ENCODE data around the gene ARHGAP22. TPM values are rescaled to one million over a fixed set of nuclear protein-coding genes. Genes with fewer than 3 reads are reported as not detected.

The ARHGAP22 gene
- total RNA-seq, 1 experiment from 2014 or later = 13.5 TPM

GRCh38 chr10:48458662-48459048 lies 146.2 kb downstream of the ARHGAP22 start:
- POLR2A ChIA-PET = no interaction called here

GRCh38 chr10:48457949-48458661 lies 146.8 kb downstream of the ARHGAP22 start:
- Histone ChIP-seq H3K9me3 (no peaks in the 10 kb centered on the region), H3K27me3 (replicated peaks; ENCODE audit: control insufficient read depth, insufficient read depth, low read length) (no peaks in the 10 kb centered on the region), H3K4me1 (peaks cover 34% of the 10 kb centered on the region), H3K36me3 (ENCODE audit: control insufficient read depth, insufficient read depth, low read length) (no peaks in the 10 kb centered on the region), H3K4me3 (ENCODE audit: low read depth, low read length) (no peak overlapping the region)
- TF ChIP-seq CTCF (IDR thresholded peaks at IDR 0.05; ENCODE audit: insufficient read depth in 1 of 2, low read depth in 1 of 2, low read length in 1 of 2, severe bottlenecking in 1 of 2, unreplicated experiment in 1 of 2) = no peak
- ChIA-PET CTCF (no interaction called here), POLR2A (no interaction called here)
- H3K27ac Mint-ChIP-seq (ENCODE audit: unreplicated experiment) = no peak overlapping the region
- no peak overlapping the region for H3K4me3 Mint-ChIP-seq (ENCODE audit: unreplicated experiment)
- H3K9me3 Mint-ChIP-seq (ENCODE audit: unreplicated experiment) = no peaks in the 10 kb centered on the region
- intact Hi-C loops (cut with micrococcal nuclease; ENCODE audit: unreplicated experiment) = no loop called here
- no peaks in the 10 kb centered on the region for H3K36me3 Mint-ChIP-seq (ENCODE audit: insufficient read depth, unreplicated experiment)
- no peaks in the 10 kb centered on the region for H3K27me3 Mint-ChIP-seq (ENCODE audit: insufficient read depth, unreplicated experiment)
- no TSS peak for BruUV-seq (replicated peaks)
- peak in 1 of 2 experiments; percentile 37 for DNase-seq
- H3K4me1 Mint-ChIP-seq (ENCODE audit: low read depth, unreplicated experiment) = peaks cover 13% of the 10 kb centered on the region

More at GRCh38 chr10:48458662-48459048, 146.2 kb downstream of the ARHGAP22 start:
- H3K27me3 Mint-ChIP-seq (ENCODE audit: insufficient read depth, unreplicated experiment) = no peaks in the 10 kb centered on the region
- Histone ChIP-seq H3K27me3 (replicated peaks; ENCODE audit: control insufficient read depth, insufficient read depth, low read length) (no peaks in the 10 kb centered on the region), H3K9me3 (no peaks in the 10 kb centered on the region), H3K4me1 (peaks cover 29% of the 10 kb centered on the region), H3K4me3 (ENCODE audit: low read depth, low read length) (no peak overlapping the region), H3K36me3 (ENCODE audit: control insufficient read depth, insufficient read depth, low read length) (no peaks in the 10 kb centered on the region)
- intact Hi-C loops (cut with micrococcal nuclease; ENCODE audit: unreplicated experiment) = no loop called here
- TF ChIP-seq CTCF (IDR thresholded peaks at IDR 0.05; ENCODE audit: insufficient read depth in 1 of 2, low read depth in 1 of 2, low read length in 1 of 2, severe bottlenecking in 1 of 2, unreplicated experiment in 1 of 2) = no peak
- peaks cover 12% of the 10 kb centered on the region for H3K4me1 Mint-ChIP-seq (ENCODE audit: low read depth, unreplicated experiment)
- no peak overlapping the region for H3K27ac Mint-ChIP-seq (ENCODE audit: unreplicated experiment)
- CTCF ChIA-PET = no interaction called here
- H3K4me3 Mint-ChIP-seq (ENCODE audit: unreplicated experiment) = no peak overlapping the region
- BruUV-seq (replicated peaks) = no TSS peak
- H3K36me3 Mint-ChIP-seq (ENCODE audit: insufficient read depth, unreplicated experiment) = no peaks in the 10 kb centered on the region
- H3K9me3 Mint-ChIP-seq (ENCODE audit: unreplicated experiment) = no peaks in the 10 kb centered on the region
- DNase-seq = no peak

DNA sequence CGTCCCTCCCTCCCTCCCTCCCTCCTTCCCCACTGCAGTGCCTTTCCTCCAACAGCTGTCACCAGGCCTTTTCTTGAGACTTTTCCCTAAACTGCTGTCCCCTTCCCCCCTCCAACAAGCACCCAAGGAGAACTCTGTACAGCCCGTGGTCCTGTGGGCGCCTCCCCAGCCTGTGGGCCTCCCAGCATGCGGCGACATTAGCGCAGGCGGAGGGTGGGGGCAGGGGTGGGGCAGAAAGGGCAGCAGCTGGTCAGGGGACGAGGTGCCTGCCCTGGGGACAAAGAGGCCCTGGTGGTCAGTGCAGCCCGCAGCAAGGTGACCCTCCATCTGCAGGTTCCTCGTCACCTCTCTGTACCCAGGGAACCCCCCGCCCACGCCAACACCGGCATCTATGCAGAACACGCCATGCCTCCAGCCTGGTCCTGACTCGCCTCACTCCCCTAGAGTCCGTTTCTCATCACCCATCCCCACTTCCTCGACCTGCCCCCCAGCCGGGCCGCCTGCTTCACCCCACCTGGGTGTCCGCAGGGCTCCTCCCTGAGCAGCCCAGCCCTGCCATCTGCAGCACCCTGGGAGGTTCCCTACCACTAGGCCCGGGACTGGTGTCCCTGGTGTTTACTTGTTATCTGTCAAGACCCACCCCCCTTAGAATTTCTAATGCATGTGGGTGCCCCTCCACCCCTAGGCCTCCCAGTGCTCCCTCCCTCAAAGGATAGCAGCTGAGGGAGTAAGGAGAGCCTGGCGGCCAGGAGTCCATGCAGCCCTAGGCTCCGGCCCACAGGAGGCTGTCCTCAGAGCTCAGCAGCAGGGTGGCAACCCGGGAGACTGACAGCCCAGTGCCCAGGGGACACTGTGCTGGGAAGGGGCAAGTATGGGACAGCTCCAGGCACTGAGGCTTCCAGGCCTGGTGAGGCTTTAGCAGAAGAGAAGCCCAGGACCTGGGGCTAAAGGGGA lies 147.8 kb downstream of the ARHGAP22 start:
- no peak overlapping the region for H3K4me3 Mint-ChIP-seq (ENCODE audit: unreplicated experiment)
- intact Hi-C loops (cut with micrococcal nuclease; ENCODE audit: unreplicated experiment) = no loop called here
- DNase-seq = peak in 1 of 2 experiments; percentile 38
- H3K27me3 Mint-ChIP-seq (ENCODE audit: insufficient read depth, unreplicated experiment) = no peaks in the 10 kb centered on the region
- ChIA-PET POLR2A (no interaction called here), CTCF (no interaction called here)
- no peaks in the 10 kb centered on the region for H3K9me3 ChIP-seq
- no peaks in the 10 kb centered on the region for H3K9me3 Mint-ChIP-seq (ENCODE audit: unreplicated experiment)
- H3K4me1 ChIP-seq = peaks cover 44% of the 10 kb centered on the region
- H3K27me3 ChIP-seq (replicated peaks; ENCODE audit: control insufficient read depth, insufficient read depth, low read length) = no peaks in the 10 kb centered on the region
- no peaks in the 10 kb centered on the region for H3K36me3 ChIP-seq (ENCODE audit: control insufficient read depth, insufficient read depth, low read length)
- H3K27ac Mint-ChIP-seq (ENCODE audit: unreplicated experiment) = no peak overlapping the region
- peaks cover 19% of the 10 kb centered on the region for H3K4me1 Mint-ChIP-seq (ENCODE audit: low read depth, unreplicated experiment)
- no peaks in the 10 kb centered on the region for H3K36me3 Mint-ChIP-seq (ENCODE audit: insufficient read depth, unreplicated experiment)
- H3K4me3 ChIP-seq (ENCODE audit: low read depth, low read length) = no peak overlapping the region
- BruUV-seq (replicated peaks) = no TSS peak
- TF ChIP-seq CTCF (IDR thresholded peaks at IDR 0.05; ENCODE audit: insufficient read depth in 1 of 2, low read depth in 1 of 2, low read length in 1 of 2, severe bottlenecking in 1 of 2, unreplicated experiment in 1 of 2) = no peak

Measured in Caco-2 (cell line).